Hepatocyte (in vitro differentiated cells): ENCODE data around the gene DHX35. TPM values are rescaled to one million over a fixed set of nuclear protein-coding genes. Genes with fewer than 3 reads are reported as not detected.

Source experiments
- DNase-seq: peaks from one replicate; pipeline ENCODE4 v3.0.0-alpha.2; 2016; ENCODE audit warnings: low spot score
- H2AFZ ChIP-seq: fragments of 200-600 bp; sonication (generic); 2 replicates; pipeline ENCODE4 v1.6.0; 2016; ENCODE audit warnings: antibody characterized with exemption, mild to moderate bottlenecking
- H3K27ac ChIP-seq: fragments of 200-600 bp; sonication (generic); 2 replicates; pipeline ENCODE4 v1.5.1; 2016; ENCODE audit warnings: mild to moderate bottlenecking
- H3K27me3 ChIP-seq: fragments of 200-600 bp; sonication (generic); 2 replicates; pipeline ENCODE4 v1.6.1; 2016
- H3K36me3 ChIP-seq: fragments of 200-600 bp; sonication (generic); replicated peaks from 2 replicates; pipeline ENCODE4 v1.5.1; 2016; ENCODE audit warnings: low read depth; ENCODE audit not compliant: insufficient read depth
- H3K4me1 ChIP-seq: fragments of 200-600 bp; sonication (generic); 2 replicates; pipeline ENCODE4 v1.5.1; 2016; ENCODE audit warnings: mild to moderate bottlenecking, moderate library complexity; ENCODE audit not compliant: insufficient read depth
- H3K4me2 ChIP-seq: fragments of 200-600 bp; sonication (generic); 2 replicates; pipeline ENCODE4 v1.6.0; 2016
- H3K4me3 ChIP-seq: fragments of 200-600 bp; sonication (generic); 2 replicates; pipeline ENCODE4 v1.5.1; 2016; ENCODE audit warnings: mild to moderate bottlenecking
- H3K79me2 ChIP-seq: fragments of 200-600 bp; sonication (generic); 2 replicates; pipeline ENCODE4 v1.6.0; 2017; ENCODE audit warnings: mild to moderate bottlenecking
- H3K9me2 ChIP-seq: fragments of 200-600 bp; sonication (generic); replicated peaks from 2 replicates; pipeline ENCODE4 v1.6.0; 2017; ENCODE audit warnings: mild to moderate bottlenecking; ENCODE audit not compliant: insufficient read depth
- H3K9me3 ChIP-seq: fragments of 200-600 bp; sonication (generic); 2 replicates; pipeline ENCODE4 v1.5.1; 2016; ENCODE audit warnings: low read depth, mild to moderate bottlenecking
- H4K20me1 ChIP-seq: fragments of 200-600 bp; sonication (generic); 2 replicates; pipeline ENCODE4 v1.6.0; 2016; ENCODE audit warnings: mild to moderate bottlenecking; ENCODE audit not compliant: insufficient read depth, poor library complexity, severe bottlenecking
- EZH2 ChIP-seq: fragments of 200-600 bp; sonication (generic); IDR thresholded peaks from 2 replicates; pipeline ENCODE4 v1.6.1; 2016; ENCODE audit warnings: antibody characterized with exemption, mild to moderate bottlenecking, borderline replicate concordance
- EZH2phosphoT487 ChIP-seq: fragments of 200-600 bp; sonication (generic); IDR thresholded peaks from one replicate; pipeline ENCODE4 v1.6.1; 2018; ENCODE audit warnings: antibody characterized with exemption, mild to moderate bottlenecking, low read depth, moderate library complexity; ENCODE audit not compliant: unreplicated experiment, severe bottlenecking
- WGBS: methylation state at CpG from one replicate; pipeline ENCODE4 v1.1.6; 2016; ENCODE audit warnings: low lambda C conversion rate; ENCODE audit errors: missing lambda C conversion rate; 5-methylcytosine and 5-hydroxymethylcytosine counted together
- polyA plus RNA-seq: library from polyadenylated mRNA; unstranded; fragments of >200 nt; fragmentation: Nextera tagmentation; extraction: Ambion mirVana; gene quantifications from 2 replicates; pipeline ENCODE4 v1.2.1, GENCODE V29; 2016
- total RNA-seq: library from RNA; depleted of rRNA; stranded (reverse); fragments of >200 nt; gene quantifications from 2 replicates; pipeline ENCODE4 v1.2.3, GENCODE V29; 2014
- TF ChIP-seq, protein P1 (sequence below): fragments of 200-600 bp; sonication (generic); IDR thresholded peaks from 2 replicates; pipeline ENCODE4 v1.5.1; 2016; ENCODE audit warnings: antibody characterized with exemption, mild to moderate bottlenecking; ENCODE audit not compliant: poor library complexity

Gene DHX35
- total and polyA plus RNA-seq, 2 experiments from 2014 or later: 4.4 to 10.6 TPM

DNA sequence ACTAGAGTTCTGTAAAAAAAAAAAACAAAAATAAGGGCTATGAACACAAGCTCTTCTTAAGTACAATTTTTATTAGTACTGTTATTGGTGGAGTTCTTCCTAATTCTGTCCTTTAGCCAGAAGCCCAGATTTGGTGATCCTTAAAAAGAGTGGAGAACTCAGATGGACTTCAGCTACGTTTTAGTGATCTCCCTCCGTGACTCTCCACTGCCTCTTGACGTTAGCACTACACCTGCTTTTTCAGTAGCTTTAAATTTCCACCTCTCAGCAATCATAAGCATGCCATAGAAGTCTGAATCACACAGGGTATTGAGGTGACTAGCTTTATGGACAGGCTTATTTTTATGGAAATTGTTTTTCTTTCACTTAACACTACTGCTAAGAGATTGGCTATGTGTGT lies 17.7 kb downstream of the DHX35 start:
- H2AFZ ChIP-seq: no peak overlapping the region
- H3K4me1 ChIP-seq: no peaks in the 10 kb centered on the region
- peaks cover 20% of the 10 kb centered on the region for H3K79me2 ChIP-seq
- whole genome bisulfite sequencing: 92% methylated on average over 3 of the region's 3 CpGs
- H3K4me3 ChIP-seq: no peak overlapping the region
- H3K27ac ChIP-seq: no peak overlapping the region
- no peaks in the 10 kb centered on the region for H3K9me3 ChIP-seq
- no peak overlapping the region for H3K4me2 ChIP-seq
- no peaks in the 10 kb centered on the region for H4K20me1 ChIP-seq
- no peak for DNase-seq
- TF ChIP-seq EZH2: no peak
- TF ChIP-seq EZH2phosphoT487: no peak
- TF ChIP-seq, protein P1, sequence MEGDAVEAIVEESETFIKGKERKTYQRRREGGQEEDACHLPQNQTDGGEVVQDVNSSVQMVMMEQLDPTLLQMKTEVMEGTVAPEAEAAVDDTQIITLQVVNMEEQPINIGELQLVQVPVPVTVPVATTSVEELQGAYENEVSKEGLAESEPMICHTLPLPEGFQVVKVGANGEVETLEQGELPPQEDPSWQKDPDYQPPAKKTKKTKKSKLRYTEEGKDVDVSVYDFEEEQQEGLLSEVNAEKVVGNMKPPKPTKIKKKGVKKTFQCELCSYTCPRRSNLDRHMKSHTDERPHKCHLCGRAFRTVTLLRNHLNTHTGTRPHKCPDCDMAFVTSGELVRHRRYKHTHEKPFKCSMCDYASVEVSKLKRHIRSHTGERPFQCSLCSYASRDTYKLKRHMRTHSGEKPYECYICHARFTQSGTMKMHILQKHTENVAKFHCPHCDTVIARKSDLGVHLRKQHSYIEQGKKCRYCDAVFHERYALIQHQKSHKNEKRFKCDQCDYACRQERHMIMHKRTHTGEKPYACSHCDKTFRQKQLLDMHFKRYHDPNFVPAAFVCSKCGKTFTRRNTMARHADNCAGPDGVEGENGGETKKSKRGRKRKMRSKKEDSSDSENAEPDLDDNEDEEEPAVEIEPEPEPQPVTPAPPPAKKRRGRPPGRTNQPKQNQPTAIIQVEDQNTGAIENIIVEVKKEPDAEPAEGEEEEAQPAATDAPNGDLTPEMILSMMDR: no peak
- no peaks in the 10 kb centered on the region for H3K9me2 ChIP-seq
- H3K27me3 ChIP-seq: no peaks in the 10 kb centered on the region
- H3K36me3 ChIP-seq: no peaks in the 10 kb centered on the region

DNA sequence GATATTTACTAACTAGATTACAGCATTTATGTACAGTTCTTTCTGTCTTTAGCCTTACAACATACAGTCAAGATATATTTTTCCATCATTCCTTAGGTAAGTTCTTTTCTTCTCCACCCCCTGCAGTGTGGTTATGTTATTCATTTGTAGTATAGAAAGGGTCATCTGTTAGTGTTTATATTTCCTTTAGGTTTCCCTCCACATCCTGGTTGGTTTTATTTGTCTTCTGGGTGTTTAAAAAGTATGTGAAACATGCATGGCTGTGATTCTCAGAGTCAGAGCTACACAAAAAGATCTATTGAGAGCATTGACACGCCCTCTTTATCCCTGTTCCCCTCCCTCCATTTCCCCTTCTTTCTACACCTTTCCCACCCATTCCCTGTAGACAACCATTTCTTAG lies 20.1 kb downstream of the DHX35 start:
- DNase-seq: no peak
- 87% methylated on average over 1 of the region's 1 CpG for WGBS
- Histone ChIP-seq H3K27ac (no peak overlapping the region), H3K79me2 (peaks cover 14% of the 10 kb centered on the region), H3K4me3 (no peak overlapping the region), H3K27me3 (no peaks in the 10 kb centered on the region), H2AFZ (no peak overlapping the region), H3K9me3 (no peaks in the 10 kb centered on the region), H3K4me2 (no peak overlapping the region), H3K9me2 (no peaks in the 10 kb centered on the region), H3K4me1 (no peaks in the 10 kb centered on the region), H3K36me3 (no peaks in the 10 kb centered on the region), H4K20me1 (no peaks in the 10 kb centered on the region)
- TF ChIP-seq EZH2phosphoT487 (no peak), EZH2 (no peak)
- TF ChIP-seq, protein P1: no peak

DNA sequence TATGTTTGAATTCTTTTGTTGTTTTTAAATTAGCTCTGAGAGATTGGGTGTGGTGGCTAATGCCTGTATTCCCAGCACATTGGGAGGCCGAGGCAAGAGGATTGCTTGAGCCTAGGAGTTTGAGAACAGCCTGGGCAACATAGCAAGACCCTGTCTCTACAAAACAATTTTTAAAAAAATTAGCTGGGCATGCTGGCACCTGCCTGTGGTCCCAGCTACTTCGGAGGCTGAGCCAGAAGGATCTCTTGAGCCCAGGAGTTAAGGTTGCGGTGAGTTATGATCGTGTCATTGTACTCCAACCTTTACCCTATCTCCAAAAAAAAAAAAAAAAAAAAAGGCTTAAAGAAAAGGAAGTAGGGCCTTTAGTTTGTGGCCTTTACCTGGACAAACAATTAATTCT lies 22.9 kb downstream of the DHX35 start:
- peaks cover 10% of the 10 kb centered on the region for H3K79me2 ChIP-seq
- no peak overlapping the region for H2AFZ ChIP-seq
- DNase-seq: no peak
- WGBS: 91% methylated on average over 4 of the region's 4 CpGs
- H3K27me3 ChIP-seq: no peaks in the 10 kb centered on the region
- H3K9me2 ChIP-seq: no peaks in the 10 kb centered on the region
- no peaks in the 10 kb centered on the region for H4K20me1 ChIP-seq
- no peaks in the 10 kb centered on the region for H3K36me3 ChIP-seq
- no peaks in the 10 kb centered on the region for H3K9me3 ChIP-seq
- TF ChIP-seq, protein P1: no peak
- TF ChIP-seq EZH2 (no peak), EZH2phosphoT487 (no peak)
- no peak overlapping the region for H3K4me3 ChIP-seq
- peak overlapping the region; percentile 5 for H3K27ac ChIP-seq
- no peaks in the 10 kb centered on the region for H3K4me1 ChIP-seq
- no peak overlapping the region for H3K4me2 ChIP-seq

DNA sequence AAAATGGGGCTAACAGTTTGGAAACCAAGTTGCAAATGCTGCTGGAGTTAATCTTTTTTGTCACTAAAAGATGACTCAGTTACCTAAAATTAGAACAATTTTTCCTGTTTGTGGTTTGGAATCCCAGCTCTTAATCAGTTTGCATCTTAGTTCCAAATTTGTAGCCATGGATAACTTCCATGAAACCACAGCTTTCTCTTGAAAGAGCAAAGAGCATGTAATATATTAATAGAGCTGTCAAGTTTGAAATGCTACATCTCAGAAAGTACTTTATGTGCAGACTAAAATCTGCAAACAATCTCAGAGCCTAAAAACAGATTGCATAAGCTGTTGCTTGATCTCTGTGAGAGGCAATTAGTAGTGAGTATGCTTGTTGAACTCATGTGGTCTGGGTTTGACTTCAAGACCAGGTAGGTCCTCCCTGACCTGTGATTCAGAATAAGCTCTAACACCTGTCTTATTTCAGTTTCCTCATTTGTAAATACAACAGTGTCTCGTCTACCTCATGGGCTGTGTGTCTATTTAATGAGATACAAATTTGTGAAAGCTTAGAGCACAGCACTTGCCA lies 23.5 kb downstream of the DHX35 start:
- TF ChIP-seq EZH2 (no peak), EZH2phosphoT487 (no peak)
- TF ChIP-seq, protein P1: no peak
- Histone ChIP-seq H4K20me1 (no peaks in the 10 kb centered on the region), H3K27me3 (no peaks in the 10 kb centered on the region), H2AFZ (no peak overlapping the region), H3K79me2 (peaks cover 6% of the 10 kb centered on the region), H3K4me2 (no peak overlapping the region), H3K36me3 (no peaks in the 10 kb centered on the region), H3K9me2 (no peaks in the 10 kb centered on the region), H3K4me3 (no peak overlapping the region), H3K4me1 (no peaks in the 10 kb centered on the region), H3K9me3 (no peaks in the 10 kb centered on the region), H3K27ac (peak overlapping the region; percentile 5)
- no peak for DNase-seq
- 56% methylated on average over 1 of the region's 1 CpG for WGBS
